ENCODE results near the gene KLHL28.

KLHL28 gene

DNA sequence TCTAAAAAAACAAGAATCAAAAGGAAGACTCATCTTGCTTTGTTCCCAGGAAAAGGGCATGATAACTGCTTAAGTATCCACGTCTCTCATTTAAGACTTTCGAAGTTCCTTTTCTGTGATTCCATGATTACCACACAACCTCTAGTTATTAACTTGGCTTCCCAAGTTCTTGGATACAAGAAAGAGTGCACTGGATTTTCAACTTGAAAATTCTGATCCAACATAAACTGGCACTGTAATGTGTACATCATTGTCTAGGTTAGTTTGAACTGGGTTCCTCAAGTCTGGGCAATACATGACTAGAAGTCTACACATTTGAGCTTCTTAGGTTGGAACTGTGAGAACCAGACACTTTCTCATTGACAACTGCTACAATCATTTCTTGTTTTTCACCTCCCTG lies 1.6 kb downstream of the KLHL28 start:
- DNase-seq = no peak

GRCh38 chr14:44959538-44959937 lies 2.2 kb downstream of the KLHL28 start:
- no peak for DNase-seq

- no peak for DNase-seq
Measured at GRCh38 chr14:44956866-44957265, 4.9 kb downstream of the KLHL28 start.

DNA sequence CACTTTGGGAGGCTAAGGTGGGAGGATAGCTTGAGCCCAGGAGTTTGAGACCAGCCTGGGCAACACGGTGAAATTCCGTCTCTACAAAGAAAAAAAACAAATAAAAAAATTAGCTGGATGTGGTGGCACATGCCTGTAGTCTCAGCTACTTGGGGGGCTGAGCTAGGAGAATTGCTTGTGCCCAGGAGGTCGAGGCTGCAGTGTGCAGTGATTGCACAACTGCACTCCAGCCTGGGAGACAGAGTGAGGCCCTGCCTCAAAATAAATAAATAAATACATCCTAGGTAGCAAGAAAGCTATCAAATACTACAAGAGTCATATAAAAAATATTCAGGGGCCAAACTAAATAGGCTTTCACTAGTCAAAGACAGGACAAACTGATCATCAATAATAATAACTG lies 6.2 kb downstream of the KLHL28 start:
- no peak for DNase-seq

GRCh38 chr14:44954750-44955149 lies 7.0 kb downstream of the KLHL28 start:
- no peak for DNase-seq

DNA sequence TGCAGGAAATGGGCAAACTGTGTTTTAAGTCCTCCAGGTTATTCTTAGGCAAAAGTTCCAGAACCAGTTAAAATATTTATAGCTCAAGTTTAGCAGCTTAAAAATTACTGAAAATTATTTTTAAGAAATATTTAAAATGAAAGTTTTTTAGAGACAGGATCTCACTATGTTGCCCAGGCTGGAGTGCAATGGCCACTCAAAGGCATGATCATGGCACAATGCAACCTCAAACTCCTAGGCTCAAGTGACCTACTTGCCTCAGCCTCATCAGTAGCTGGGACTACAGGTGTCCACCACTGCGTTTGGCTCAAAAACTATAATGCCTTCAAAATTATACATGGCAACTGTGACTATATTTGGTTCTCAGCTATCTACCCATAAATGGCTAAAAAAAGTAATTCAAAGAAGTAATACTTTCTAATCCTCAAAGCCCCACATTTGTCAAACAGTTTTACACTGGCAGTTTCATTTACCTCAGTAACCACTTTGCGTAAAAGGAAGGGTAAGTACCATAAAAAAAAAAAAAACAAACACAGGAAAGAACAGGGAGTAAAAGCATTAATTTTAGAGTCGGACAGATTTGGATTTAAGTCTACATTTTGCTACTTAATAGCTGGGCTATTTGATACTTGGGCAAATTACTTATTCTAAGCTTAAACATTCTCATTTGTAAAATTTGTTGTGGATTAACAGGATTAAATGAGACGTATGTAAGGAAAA lies 9.2 kb downstream of the KLHL28 start:
- DNase-seq = no peak

- DNase-seq = no peak
Measured at GRCh38 chr14:44951051-44951450, 10.7 kb downstream of the KLHL28 start.

- no peak for DNase-seq
Measured at GRCh38 chr14:44945264-44945663, 16.5 kb downstream of the KLHL28 start.

DNA sequence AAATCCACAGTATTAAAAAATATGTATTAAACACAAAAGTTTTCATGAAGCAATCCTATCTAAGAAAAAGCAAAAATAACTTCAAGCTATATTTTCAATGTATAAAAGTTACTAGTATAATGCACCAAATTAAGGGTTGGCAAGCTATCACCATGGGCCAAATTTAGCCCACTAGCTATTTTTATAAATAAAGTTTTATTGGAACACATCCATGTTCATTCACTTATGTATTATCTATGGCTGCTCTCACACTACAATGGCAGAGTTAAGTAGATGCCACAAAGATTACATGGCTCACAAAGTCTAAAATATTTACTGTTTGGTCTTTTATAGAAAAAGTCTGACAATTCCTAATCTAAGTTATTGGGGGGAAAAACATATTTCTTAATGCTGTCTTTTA lies 17.6 kb downstream of the KLHL28 start:
- DNase-seq = no peak

GRCh38 chr14:44942436-44942835 lies 19.3 kb downstream of the KLHL28 start:
- DNase-seq = no peak

GRCh38 chr14:44941591-44941990 lies 20.2 kb downstream of the KLHL28 start:
- no peak for DNase-seq

GRCh38 chr14:44940944-44941343 lies 20.8 kb downstream of the KLHL28 start:
- DNase-seq = no peak

DNA sequence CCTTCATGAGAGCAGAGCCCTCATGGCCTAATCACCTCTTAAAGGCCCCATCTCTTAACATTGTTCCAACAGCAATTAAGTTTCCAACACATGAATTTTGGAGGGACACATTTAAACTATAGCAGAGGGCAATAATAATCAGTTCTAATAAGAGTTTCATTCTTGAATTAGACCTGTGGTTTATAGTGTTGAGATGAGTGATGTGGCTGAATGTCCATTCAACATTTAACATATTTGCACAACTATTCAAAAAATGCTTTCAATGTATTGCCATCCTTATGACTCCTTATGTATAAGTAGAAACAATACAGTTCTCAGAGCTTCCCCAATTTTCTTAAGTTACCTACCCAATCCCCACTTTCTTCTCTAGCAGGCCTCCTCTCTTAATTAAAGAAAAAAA lies 21.5 kb downstream of the KLHL28 start:
- no peak for DNase-seq

GRCh38 chr14:44937547-44937946 lies 24.2 kb downstream of the KLHL28 start:
- no peak for DNase-seq

DNA sequence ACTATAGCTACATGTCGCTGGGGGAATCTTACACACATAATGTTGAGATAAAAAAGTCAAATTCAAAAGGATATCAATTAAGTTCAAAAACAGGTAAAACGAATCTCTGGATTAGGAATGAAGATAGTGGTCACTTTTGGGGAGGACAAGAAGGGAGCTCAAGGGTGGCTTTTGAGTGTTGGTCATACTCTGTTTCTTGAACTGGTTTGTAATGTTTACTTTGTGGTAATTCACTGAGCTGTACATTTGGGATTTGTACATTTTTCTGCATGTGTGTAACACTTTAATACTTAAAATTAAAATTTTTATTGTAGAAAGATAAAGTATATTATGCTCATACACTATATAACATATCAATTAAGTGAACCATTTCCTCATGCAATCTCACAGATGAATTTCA lies 26.6 kb downstream of the KLHL28 start:
- DNase-seq = no peak

GRCh38 chr14:44928793-44929192 lies 33.0 kb downstream of the KLHL28 start:
- DNase-seq = no peak

GRCh38 chr14:44914849-44915248 lies 46.9 kb downstream of the KLHL28 start:
- no peak for DNase-seq

GRCh38 chr14:44912041-44912869 lies 49.5 kb downstream of the KLHL28 start:
- no peak for DNase-seq

- DNase-seq = no peak
Measured at GRCh38 chr14:44910821-44911220, 50.9 kb downstream of the KLHL28 start.

DNA sequence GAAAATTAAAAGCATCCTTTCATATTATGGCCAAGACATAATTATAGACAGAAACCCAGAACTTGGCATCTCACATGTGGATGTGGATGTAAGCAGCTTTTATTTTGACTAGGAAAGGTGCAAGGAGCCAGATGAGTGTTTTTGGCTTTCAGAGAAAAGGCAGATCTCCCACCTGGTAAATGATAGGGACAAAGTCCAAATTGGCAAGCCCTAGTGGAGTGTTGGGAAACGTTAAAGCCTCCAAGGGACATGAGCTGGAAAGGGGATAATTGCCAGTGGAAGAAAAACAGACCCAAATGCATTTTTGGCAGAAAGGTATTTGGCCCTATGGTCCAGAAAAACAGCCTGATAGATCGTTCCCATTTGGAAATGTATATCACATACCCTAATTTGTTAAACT lies 60.1 kb downstream of the KLHL28 start:
- DNase-seq = no peak

- DNase-seq = no peak
Measured at GRCh38 chr14:44898551-44898950, 63.2 kb downstream of the KLHL28 start.

- DNase-seq = no peak
Measured at GRCh38 chr14:44897845-44898151, 63.9 kb downstream of the KLHL28 start.

- DNase-seq = peak; percentile 84
Measured at GRCh38 chr14:44897041-44897844, 64.5 kb downstream of the KLHL28 start.
